IPS-18a (cell line): ENCODE data around the gene DDX50.
"Not testable (repeated sequence)": the region's sequence is repeated elsewhere in the genome, so short reads cannot be mapped to it uniquely, and the experiment has no call there.

Experiments
- H3K27ac ChIP-seq: one replicate; pipeline ENCODE4 v1.5.1; 2013; ENCODE audit warnings: low read length
- H3K27me3 ChIP-seq: one replicate; pipeline ENCODE4 v1.6.1; 2013; ENCODE audit warnings: mild to moderate bottlenecking, low read length; ENCODE audit not compliant: control insufficient read depth, insufficient read depth
- H3K36me3 ChIP-seq: one replicate; pipeline ENCODE4 v1.6.1; 2013; ENCODE audit warnings: low read depth, low read length; ENCODE audit not compliant: control insufficient read depth
- H3K4me1 ChIP-seq: one replicate; pipeline ENCODE4 v1.6.1; 2013; ENCODE audit warnings: low read depth, low read length; ENCODE audit not compliant: control insufficient read depth
- H3K4me3 ChIP-seq: one replicate; pipeline ENCODE4 v1.5.1; 2013; ENCODE audit warnings: low read length
- H3K9ac ChIP-seq: one replicate; pipeline ENCODE4 v1.6.1; 2013; ENCODE audit warnings: mild to moderate bottlenecking, low read length, moderate library complexity
- H3K9me3 ChIP-seq: one replicate; pipeline ENCODE4 v1.6.1; 2013; ENCODE audit warnings: low read depth, low read length; ENCODE audit not compliant: control insufficient read depth

The DDX50 gene, protein sequence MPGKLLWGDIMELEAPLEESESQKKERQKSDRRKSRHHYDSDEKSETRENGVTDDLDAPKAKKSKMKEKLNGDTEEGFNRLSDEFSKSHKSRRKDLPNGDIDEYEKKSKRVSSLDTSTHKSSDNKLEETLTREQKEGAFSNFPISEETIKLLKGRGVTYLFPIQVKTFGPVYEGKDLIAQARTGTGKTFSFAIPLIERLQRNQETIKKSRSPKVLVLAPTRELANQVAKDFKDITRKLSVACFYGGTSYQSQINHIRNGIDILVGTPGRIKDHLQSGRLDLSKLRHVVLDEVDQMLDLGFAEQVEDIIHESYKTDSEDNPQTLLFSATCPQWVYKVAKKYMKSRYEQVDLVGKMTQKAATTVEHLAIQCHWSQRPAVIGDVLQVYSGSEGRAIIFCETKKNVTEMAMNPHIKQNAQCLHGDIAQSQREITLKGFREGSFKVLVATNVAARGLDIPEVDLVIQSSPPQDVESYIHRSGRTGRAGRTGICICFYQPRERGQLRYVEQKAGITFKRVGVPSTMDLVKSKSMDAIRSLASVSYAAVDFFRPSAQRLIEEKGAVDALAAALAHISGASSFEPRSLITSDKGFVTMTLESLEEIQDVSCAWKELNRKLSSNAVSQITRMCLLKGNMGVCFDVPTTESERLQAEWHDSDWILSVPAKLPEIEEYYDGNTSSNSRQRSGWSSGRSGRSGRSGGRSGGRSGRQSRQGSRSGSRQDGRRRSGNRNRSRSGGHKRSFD

DNA sequence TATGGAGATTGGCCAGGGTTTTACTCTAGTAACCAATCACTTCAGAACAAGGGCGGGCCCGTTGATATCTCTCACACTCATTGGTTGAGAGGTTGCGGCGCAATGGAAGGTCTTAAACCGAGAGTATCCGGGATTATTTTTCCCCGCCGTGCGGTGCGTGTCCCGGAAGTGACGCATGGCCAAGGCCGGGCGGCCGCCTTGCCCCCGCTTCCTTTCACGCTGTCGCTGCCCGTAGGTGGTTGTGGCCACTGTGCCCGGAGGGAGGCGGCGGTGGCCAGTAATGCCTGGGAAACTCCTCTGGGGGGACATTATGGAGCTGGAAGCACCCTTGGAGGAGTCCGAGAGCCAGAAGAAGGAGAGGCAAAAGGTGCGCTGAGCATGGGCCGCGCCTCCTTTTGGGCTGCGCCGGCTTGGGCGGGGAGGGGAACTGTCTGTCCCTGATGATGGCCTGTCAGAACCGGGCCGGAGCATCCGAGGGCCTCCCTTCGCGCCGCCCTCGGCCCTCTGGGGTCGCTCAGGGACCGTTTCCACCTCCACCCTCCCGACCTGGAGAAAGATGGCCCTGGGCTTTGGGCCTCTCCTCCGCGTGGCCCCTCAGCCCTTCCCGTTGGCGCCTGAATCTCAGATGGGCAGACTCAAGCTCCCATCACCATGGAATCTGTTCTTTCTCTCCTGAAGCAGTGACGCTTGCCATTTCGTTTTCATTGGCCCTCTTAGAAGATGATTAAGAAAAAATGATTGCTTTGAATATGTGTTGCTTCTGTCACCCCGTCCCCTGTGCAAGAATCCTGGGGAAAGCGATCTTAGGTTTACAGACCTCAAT, at the start of gene DDX50:
TSS of gene DDX50 (plus strand) at position 211 of the 823 bp plus-strand sequence. CDS start at position 281, 70 bp downstream.
- H3K27ac ChIP-seq: peak within 1 kb of the TSS; percentile 95
- H3K9ac ChIP-seq: peak within 1 kb of the TSS; percentile 92
- H3K27me3 ChIP-seq: no peaks in the 10 kb centered on the region
- H3K9me3 ChIP-seq: no peaks in the 10 kb centered on the region
- peaks cover under 1% of the 10 kb centered on the region for H3K36me3 ChIP-seq
- H3K4me1 ChIP-seq: peaks cover 9% of the 10 kb centered on the region
- H3K4me3 ChIP-seq: peak within 1 kb of the TSS; percentile 87

DNA sequence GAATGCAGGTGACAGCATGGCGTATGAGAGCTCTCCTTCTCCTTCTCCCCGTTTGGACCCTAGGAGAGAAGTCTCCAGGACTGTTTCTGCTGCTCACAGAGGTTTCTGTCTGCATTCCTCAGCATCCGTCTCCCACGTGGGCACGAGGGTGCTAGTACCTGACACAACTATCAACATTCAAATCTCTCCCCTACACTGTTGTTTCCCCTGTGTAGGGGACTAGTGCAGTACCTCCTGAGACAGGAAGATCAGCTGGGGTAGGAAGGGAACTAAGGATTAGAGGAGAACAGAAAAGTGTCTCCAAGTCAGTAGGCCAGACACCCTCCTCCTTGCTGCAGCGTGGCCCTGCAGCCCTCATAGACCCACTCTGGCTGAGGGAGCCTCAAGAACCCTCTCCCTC, 44.8 kb upstream of the DDX50 start:
- no peaks in the 10 kb centered on the region for H3K27me3 ChIP-seq

DNA sequence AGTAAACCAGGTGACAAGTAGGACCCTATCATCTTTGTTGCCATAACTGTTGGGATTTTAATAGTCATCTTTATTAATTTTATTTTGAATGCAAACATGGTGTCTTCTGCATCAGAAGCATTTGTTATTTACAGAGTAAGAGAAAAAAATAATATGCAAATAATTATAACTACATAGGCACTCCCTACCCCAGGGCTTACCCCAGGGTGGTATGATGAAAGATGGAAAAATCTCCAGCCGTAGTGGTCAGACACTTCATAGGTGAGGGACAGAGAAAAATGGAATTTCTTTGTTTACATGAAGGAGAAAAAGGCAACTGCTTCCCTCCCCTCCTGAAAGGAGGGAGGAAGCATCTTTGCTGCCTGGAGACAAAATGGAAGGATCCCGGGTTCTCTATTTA, 44.1 kb upstream of the DDX50 start:
- Histone ChIP-seq H3K9me3 (peaks cover 16% of the 10 kb centered on the region), H3K36me3 (no peaks in the 10 kb centered on the region), H3K27me3 (no peaks in the 10 kb centered on the region), H3K9ac (no peak overlapping the region), H3K27ac (no peak overlapping the region), H3K4me3 (no peak overlapping the region), H3K4me1 (no peaks in the 10 kb centered on the region)

More for the DNA sequence above, 44.8 kb upstream of the DDX50 start:
- Histone ChIP-seq H3K4me3 (no peak overlapping the region), H3K27ac (no peak overlapping the region), H3K9ac (no peak overlapping the region), H3K4me1 (no peaks in the 10 kb centered on the region), H3K9me3 (peaks cover 10% of the 10 kb centered on the region), H3K36me3 (no peaks in the 10 kb centered on the region)

DNA sequence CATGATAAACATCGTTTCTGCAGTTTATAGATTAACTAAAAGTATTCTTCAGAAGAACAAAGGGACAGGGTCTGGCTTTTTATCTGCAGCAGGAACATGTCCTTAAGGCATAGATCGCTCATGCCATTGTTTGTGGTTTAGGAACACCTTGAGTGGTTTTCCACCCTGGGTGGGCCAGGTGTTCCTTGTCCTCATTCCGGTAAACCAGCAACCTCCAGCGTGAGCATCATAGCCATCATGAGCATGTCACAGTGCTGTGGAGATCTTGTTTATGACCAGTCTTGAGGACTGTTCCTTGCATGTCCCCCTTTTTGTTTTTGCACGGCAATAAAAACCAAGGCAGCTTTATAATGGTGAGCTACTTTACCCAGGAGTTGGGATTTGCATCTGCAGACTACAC, 39.9 kb upstream of the DDX50 start:
- Histone ChIP-seq H3K4me3 (no peak overlapping the region), H3K4me1 (no peaks in the 10 kb centered on the region), H3K36me3 (no peaks in the 10 kb centered on the region), H3K9ac (no peak overlapping the region), H3K27ac (no peak overlapping the region), H3K9me3 (peaks cover 19% of the 10 kb centered on the region), H3K27me3 (no peaks in the 10 kb centered on the region)

DNA sequence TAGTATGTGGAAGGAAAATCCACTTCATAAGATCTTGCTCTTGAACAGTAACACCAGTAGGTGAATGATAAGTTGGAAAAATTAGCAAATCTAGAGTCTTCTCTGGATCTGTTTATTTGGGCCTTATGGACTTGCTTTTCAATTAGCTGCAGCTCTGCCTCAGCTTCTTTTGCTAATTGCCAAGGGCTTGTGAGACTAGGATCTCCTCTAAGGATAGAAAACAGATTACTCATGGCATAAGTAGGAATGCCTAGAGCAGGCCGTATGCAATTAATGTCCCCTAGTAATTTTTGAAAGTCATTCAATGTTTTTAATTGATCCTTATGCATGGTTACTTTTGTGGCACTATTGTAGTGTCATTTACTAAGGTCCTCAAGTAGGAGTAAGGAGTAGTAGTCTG, 36.5 kb upstream of the DDX50 start:
- no peak overlapping the region for H3K9ac ChIP-seq
- H3K36me3 ChIP-seq: no peaks in the 10 kb centered on the region
- H3K4me1 ChIP-seq: no peaks in the 10 kb centered on the region
- H3K27me3 ChIP-seq: no peaks in the 10 kb centered on the region
- no peak overlapping the region for H3K27ac ChIP-seq
- H3K9me3 ChIP-seq: peaks cover 32% of the 10 kb centered on the region
- H3K4me3 ChIP-seq: no peak overlapping the region

DNA sequence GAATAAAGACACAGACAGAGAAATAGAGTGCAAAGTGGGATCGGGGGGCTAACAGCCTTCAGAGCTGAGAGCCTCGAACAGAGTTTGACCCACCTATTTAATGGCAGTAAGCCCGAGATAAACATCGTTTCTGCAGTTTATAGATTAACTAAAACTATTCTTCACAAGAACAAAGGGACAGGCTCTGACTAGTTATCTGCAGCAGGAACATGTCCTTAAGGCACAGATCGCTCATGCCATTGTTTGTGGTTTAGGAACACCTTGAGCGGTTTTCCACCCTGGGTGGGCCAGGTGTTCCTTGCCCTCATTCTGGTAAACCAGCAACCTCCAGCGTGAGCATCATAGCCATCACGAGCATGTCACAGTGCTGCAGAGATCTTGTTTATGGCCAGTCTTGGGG, 32.9 kb upstream of the DDX50 start:
- peaks cover 17% of the 10 kb centered on the region for H3K4me1 ChIP-seq
- H3K27me3 ChIP-seq: not testable (repeated sequence)

DNA sequence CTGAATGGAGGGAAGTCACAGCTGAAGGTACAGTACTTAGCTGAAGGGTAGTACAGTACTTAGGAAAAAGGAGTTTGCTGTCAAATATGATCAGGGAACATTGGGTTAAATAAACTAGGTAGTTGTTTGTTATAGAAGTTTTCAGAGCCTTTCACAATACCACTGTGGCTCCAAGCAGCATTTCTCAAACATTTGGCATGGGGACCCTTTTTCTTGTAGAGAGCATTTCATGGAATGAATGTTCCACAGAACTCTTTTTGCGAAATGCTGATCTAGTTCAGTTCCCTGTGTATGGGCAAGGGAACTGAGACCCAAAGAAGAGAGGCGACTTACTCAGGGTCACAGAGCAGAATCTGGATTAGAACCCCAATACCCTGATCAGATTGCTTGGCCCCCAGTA, 31.5 kb upstream of the DDX50 start:
- H3K4me3 ChIP-seq: no peak overlapping the region
- peaks cover 13% of the 10 kb centered on the region for H3K9me3 ChIP-seq
- no peak overlapping the region for H3K9ac ChIP-seq
- H3K27ac ChIP-seq: no peak overlapping the region
- H3K27me3 ChIP-seq: no peaks in the 10 kb centered on the region
- H3K36me3 ChIP-seq: no peaks in the 10 kb centered on the region
- H3K4me1 ChIP-seq: peaks cover 17% of the 10 kb centered on the region

More for the DNA sequence above, 32.9 kb upstream of the DDX50 start:
- not testable (repeated sequence) for H3K9ac ChIP-seq, H3K36me3 ChIP-seq, H3K4me3 ChIP-seq, H3K27ac ChIP-seq
- peaks cover 13% of the 10 kb centered on the region for H3K9me3 ChIP-seq

DNA sequence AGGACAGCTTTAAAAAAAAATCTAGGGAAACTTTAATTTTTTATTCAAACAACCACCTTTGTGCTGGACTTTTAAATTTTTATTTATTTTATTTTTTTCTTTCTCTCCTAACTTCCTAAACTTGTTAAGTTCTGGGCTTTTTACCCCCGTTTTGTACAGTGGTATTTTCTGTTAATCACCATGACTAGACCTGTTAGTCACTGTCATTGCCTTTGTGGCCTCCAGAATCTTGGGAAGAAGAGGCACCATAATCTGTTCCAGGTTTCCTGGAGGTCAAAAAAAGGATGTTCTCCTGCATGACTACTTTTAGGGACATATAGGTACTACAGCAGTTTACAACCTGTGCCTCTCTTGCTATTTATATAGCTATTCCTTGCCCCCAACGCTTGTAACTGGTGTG, 31.1 kb upstream of the DDX50 start:
- H3K27me3 ChIP-seq: no peaks in the 10 kb centered on the region
- H3K36me3 ChIP-seq: no peaks in the 10 kb centered on the region
- H3K9me3 ChIP-seq: peaks cover 13% of the 10 kb centered on the region
- H3K27ac ChIP-seq: no peak overlapping the region
- H3K4me1 ChIP-seq: peaks cover 17% of the 10 kb centered on the region
- no peak overlapping the region for H3K9ac ChIP-seq
- H3K4me3 ChIP-seq: no peak overlapping the region

DNA sequence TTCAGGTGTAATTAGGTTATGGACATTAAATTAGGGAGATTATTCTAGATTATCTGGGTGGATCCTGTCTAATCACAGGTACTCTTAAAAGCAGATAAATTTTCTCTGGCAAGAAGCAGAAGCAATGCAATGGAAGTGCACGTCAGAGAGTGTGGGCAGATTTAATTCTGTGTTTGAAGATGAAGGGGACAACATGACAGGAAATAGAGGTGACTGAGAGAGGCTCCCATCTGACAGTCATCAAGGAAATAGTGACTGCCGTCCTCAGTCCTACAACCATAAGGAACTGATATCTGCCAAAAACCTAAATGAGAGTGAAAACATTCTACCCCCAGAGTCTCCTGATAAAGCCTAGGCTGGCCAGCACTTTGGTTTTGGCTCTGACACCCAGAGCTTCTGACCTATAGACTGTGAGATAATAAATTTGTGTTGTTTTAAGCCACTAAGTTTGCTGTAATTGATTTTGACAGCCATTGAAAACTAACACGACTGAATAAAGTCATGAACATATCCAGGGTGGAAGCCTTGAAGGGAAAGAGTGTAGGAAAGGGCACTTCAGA, 30.5 kb upstream of the DDX50 start:
- Histone ChIP-seq H3K9me3 (peaks cover 13% of the 10 kb centered on the region), H3K36me3 (no peaks in the 10 kb centered on the region), H3K4me1 (peaks cover 17% of the 10 kb centered on the region), H3K9ac (no peak overlapping the region), H3K27me3 (no peaks in the 10 kb centered on the region), H3K4me3 (peak overlapping the region; percentile 1), H3K27ac (no peak overlapping the region)

DNA sequence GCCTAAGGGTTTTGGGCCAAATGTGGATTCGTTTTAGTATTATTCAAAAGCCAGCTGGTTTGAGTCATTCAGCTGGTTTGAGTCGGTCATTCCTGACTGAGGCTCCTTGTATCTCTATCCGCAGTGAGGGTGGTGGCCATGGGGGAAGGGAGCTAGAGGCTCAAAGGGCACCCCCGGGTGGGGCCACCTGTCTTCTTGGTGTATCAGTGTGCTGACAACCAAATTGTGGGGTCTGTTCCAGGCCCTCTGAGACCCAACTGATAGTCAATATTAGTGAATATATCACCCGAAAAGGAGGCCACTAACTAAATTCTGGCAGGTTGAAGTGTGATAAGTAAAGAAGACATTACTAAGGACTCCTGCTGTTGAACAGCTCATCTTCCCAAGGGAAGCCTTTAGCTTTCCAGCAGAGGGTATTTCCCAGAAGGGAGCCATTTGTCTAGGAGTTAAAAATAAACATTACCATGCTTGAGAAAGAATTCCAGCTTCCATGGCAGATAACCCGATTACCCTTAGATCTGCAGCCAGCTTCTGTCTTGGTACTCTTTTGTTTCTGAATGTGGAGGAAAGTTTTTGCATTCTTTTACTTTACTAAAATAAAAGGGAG, 29.9 kb upstream of the DDX50 start:
- Histone ChIP-seq H3K4me3 (peak overlapping the region; percentile 1), H3K4me1 (peaks cover 17% of the 10 kb centered on the region), H3K9ac (no peak overlapping the region), H3K36me3 (no peaks in the 10 kb centered on the region), H3K9me3 (peaks cover 13% of the 10 kb centered on the region), H3K27me3 (no peaks in the 10 kb centered on the region), H3K27ac (peak overlapping the region; percentile 14)
